ENCODE data around the gene KRT75.

DNA sequence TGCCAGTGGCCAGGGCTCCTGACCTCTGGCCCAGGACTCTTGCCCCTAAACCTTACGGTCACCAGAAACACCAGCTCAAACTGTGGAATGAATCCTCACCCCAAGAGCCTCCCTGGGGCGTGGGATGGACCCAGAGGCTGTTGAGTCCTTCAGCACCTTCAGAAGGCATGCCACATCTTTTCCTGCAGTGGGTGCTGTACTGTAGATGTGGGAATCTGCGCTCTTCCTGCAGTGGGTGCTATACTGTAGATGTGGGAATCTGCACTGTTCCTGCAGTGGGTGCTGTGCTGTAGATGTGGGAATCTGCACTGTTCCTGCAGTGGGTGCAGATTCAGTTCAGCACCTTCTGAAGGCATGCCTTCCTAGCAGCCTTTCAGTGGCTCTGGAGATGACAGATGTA lies 29.2 kb downstream of the KRT75 start:
- TF ChIP-seq, protein P1, sequence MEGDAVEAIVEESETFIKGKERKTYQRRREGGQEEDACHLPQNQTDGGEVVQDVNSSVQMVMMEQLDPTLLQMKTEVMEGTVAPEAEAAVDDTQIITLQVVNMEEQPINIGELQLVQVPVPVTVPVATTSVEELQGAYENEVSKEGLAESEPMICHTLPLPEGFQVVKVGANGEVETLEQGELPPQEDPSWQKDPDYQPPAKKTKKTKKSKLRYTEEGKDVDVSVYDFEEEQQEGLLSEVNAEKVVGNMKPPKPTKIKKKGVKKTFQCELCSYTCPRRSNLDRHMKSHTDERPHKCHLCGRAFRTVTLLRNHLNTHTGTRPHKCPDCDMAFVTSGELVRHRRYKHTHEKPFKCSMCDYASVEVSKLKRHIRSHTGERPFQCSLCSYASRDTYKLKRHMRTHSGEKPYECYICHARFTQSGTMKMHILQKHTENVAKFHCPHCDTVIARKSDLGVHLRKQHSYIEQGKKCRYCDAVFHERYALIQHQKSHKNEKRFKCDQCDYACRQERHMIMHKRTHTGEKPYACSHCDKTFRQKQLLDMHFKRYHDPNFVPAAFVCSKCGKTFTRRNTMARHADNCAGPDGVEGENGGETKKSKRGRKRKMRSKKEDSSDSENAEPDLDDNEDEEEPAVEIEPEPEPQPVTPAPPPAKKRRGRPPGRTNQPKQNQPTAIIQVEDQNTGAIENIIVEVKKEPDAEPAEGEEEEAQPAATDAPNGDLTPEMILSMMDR (optimal IDR thresholded peaks at IDR 0.05 in 1 of 3, IDR thresholded peaks at IDR 0.05 in 1 of 3, conservative IDR thresholded peaks at IDR 0.05 in 1 of 3; ENCODE audit: extremely low read depth in 1 of 3, insufficient read depth in 2 of 3, low read length in 3 of 3), result peak in 1 of 3 experiments; percentile 3
- TF ChIP-seq EZH2 (IDR thresholded peaks at IDR 0.05; ENCODE audit: low read length), result no peak
